Stomach (tissue), 9 donors: Measurements from ENCODE around the gene TJP2. TPM values are rescaled to one million over a fixed set of nuclear protein-coding genes. Genes with fewer than 3 reads are reported as not detected.

Source experiments
- DNase-seq, 2 donors: peaks; one replicate each; pipeline versions ENCODE4 v3.0.0 to v3.0.0-alpha.2; 2013 to 2019
- H3K27ac ChIP-seq, 5 donors: fragments of 200-600 bp in 4 of 5; sonication (generic) in 4 of 5; one replicate each; pipeline ENCODE4 v1.5.1; 2013 to 2019; ENCODE audit warnings: mild to moderate bottlenecking in 1 of 5, moderate library complexity in 1 of 5
- H3K27me3 ChIP-seq, 3 donors: fragments of 200-600 bp; sonication (generic); one replicate each; pipeline ENCODE4 v1.5.1; 2017 to 2019; ENCODE audit warnings: mixed run types in 1 of 3
- H3K36me3 ChIP-seq, 4 donors: fragments of 200-600 bp; sonication (generic); 1 replicate in 3 of 4; 2 replicates in 1 of 4; pipeline ENCODE4 v1.5.1; 2016 to 2019
- H3K4me1 ChIP-seq, 4 donors: fragments of 200-600 bp; sonication (generic); one replicate each; pipeline ENCODE4 v1.5.1; 2016 to 2019
- H3K4me3 ChIP-seq, 4 donors: fragments of 200-600 bp; sonication (generic) in 3 of 4; one replicate each; pipeline ENCODE4 v1.5.1; 2016 to 2019; ENCODE audit warnings: mild to moderate bottlenecking in 1 of 4
- H3K9me3 ChIP-seq, 4 donors: fragments of 200-600 bp; sonication (generic); one replicate each; pipeline ENCODE4 v1.5.1; 2016 to 2019
- EP300 ChIP-seq: sonication (generic); formaldehyde crosslinking; IDR thresholded peaks from one replicate; pipeline ENCODE4 v1.6.1; 2017; ENCODE audit warnings: antibody characterized with exemption
- POLR2A ChIP-seq, 4 donors: fragments of 450-650 bp; IDR thresholded peaks; one replicate each; pipeline ENCODE4 v1.6.1; 2016; ENCODE audit warnings: antibody characterized with exemption in 4 of 4, control low read depth in 2 of 4, mild to moderate bottlenecking in 1 of 4, moderate library complexity in 1 of 4
- POLR2AphosphoS5 ChIP-seq, 3 donors: sonication (generic); formaldehyde crosslinking; IDR thresholded peaks; one replicate each; pipeline ENCODE4 v1.6.1; 2016; ENCODE audit warnings: antibody characterized with exemption in 3 of 3
- WGBS, 5 donors: extraction: QIAGEN DNeasy Blood & Tissue Kit in 3 of 5; methylation state at CpG; one replicate each; pipeline versions ENCODE4 v1.1.5 to v1.1.7; 2013 to 2018; 5-methylcytosine and 5-hydroxymethylcytosine counted together
- intact Hi-C: fragments of 100-400 bp; cut with DNase I; formaldehyde crosslinking; loops from one replicate; pipeline ENCODE4 v1.15.1; 2023; ENCODE audit warnings: low total_unique reads
- polyA plus RNA-seq, 3 donors: library from polyadenylated mRNA; stranded (reverse); fragments of 200-250 nt; gene quantifications; one replicate each; pipeline ENCODE4 v1.2.3, GENCODE V29; 2013
- total RNA-seq, 5 donors: library from RNA; depleted of rRNA; stranded (reverse); fragments of >200 nt; gene quantifications; one replicate each; pipeline versions ENCODE4 v1.1.0 to v1.2.3, GENCODE V29; 2014 to 2016
- TF ChIP-seq, protein P1 (sequence below), 7 experiments: fragments of 450-650 bp in 4 of 7; fragments of 200-600 bp in 3 of 7; sonication (generic) in 3 of 7; IDR thresholded peaks; one replicate each; pipeline ENCODE4 v1.5.1; 2016 to 2019; ENCODE audit warnings: antibody characterized with exemption in 7 of 7, control low read depth in 2 of 7, mild to moderate bottlenecking in 1 of 7
- donor health status: healthy with polysubstance abuse.
- donor health status: Bipolar disorder and iron deficiency.
- donor health status: healthy.

The TJP2 gene
- total and polyA plus RNA-seq, 8 donors: 28.6 to 371 (median 150) TPM

DNA sequence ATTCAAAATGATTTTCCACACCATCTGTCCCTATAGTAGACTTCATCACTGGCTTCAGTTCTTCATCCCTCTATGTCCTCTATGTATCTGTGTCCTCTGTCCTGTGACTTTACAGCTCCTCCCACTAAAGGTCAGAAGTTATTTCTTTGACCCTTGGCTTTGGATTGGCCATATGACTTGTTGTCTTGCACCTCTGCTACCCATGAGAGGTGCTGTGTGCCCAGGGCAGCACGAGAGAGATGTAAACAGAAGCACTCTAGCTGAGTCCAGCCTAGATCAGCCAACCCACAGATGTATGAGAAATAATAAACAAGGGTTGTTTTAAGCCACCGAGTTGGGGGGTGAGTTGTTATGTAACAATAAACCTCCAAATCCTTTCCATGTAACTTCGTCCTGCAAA, 87.6 kb downstream of the TJP2 start:
- Histone ChIP-seq H3K27ac (no peak overlapping the region), H3K4me1 (peaks cover 0 to 12% (median 0%) of the 10 kb centered on the region in 4 donors), H3K36me3 (peaks cover 0 to 12% (median 1%) of the 10 kb centered on the region in 4 donors), H3K27me3 (no peaks in the 10 kb centered on the region), H3K9me3 (no peaks in the 10 kb centered on the region), H3K4me3 (no peak overlapping the region)
- 37 to 68% (median 63%) methylated on average over 3 of the region's 3 CpGs for WGBS, 5 donors
- no peak for DNase-seq
- intact Hi-C loops: no loop called here
- no peak for TF ChIP-seq POLR2A (IDR thresholded peaks at IDR 0.05)
- TF ChIP-seq, protein P1, sequence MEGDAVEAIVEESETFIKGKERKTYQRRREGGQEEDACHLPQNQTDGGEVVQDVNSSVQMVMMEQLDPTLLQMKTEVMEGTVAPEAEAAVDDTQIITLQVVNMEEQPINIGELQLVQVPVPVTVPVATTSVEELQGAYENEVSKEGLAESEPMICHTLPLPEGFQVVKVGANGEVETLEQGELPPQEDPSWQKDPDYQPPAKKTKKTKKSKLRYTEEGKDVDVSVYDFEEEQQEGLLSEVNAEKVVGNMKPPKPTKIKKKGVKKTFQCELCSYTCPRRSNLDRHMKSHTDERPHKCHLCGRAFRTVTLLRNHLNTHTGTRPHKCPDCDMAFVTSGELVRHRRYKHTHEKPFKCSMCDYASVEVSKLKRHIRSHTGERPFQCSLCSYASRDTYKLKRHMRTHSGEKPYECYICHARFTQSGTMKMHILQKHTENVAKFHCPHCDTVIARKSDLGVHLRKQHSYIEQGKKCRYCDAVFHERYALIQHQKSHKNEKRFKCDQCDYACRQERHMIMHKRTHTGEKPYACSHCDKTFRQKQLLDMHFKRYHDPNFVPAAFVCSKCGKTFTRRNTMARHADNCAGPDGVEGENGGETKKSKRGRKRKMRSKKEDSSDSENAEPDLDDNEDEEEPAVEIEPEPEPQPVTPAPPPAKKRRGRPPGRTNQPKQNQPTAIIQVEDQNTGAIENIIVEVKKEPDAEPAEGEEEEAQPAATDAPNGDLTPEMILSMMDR (IDR thresholded peaks at IDR 0.05): no peak
- no peak for TF ChIP-seq POLR2AphosphoS5 (IDR thresholded peaks at IDR 0.05)
- TF ChIP-seq EP300: no peak

DNA sequence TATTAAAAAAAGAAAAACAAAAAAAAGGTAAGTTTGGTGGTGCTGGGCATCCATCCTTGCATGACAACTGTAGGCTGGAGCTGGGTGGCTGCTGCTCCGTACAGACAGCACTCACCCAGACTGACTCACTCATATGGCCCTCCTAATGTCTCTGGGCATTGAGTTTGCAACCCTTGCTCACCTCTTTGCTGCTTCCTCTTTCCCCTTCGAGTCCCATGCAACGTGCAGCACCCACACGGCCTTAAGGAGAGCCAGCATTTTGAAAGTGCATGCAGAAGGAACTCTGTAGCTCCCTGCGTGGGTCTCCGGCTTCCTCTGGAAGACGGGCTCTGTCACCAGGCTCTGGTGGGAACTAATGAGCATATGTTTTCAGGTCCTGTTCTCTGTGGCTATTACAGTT, 90.4 kb downstream of the TJP2 start:
- no peak overlapping the region for H3K4me3 ChIP-seq
- WGBS, 5 donors: 34 to 66% (median 53%) methylated on average over 7 of the region's 7 CpGs
- no peaks in the 10 kb centered on the region for H3K36me3 ChIP-seq
- no peak for TF ChIP-seq EP300
- no peak for TF ChIP-seq POLR2AphosphoS5 (IDR thresholded peaks at IDR 0.05)
- no peak for TF ChIP-seq POLR2A (IDR thresholded peaks at IDR 0.05)
- TF ChIP-seq, protein P1 (IDR thresholded peaks at IDR 0.05): no peak
- no peak overlapping the region for H3K27ac ChIP-seq
- intact Hi-C loops: no loop called here
- H3K9me3 ChIP-seq: no peaks in the 10 kb centered on the region
- no peak for DNase-seq
- peaks cover 0 to 9% (median 0%) of the 10 kb centered on the region in 4 donors for H3K4me1 ChIP-seq
- no peaks in the 10 kb centered on the region for H3K27me3 ChIP-seq

DNA sequence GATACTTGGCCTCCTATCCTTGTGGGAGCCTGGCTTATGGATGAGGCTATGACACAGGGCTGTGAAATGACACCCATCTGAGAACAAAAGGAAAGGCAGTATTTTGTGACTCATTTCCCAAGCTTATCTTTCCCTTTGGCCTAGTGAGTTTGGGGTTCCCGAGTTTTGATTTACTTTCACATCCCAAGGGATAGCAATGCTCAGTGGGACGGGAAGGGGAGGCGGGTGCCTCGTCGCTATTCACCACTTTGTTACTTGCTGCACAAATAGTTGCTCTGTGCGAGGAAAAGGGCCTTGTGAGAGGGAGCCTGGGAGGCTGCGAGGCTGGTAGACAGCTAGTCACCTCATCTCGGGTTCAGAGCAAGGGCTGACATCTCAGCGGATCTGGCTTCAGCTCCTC, 91.8 kb downstream of the TJP2 start:
- no peaks in the 10 kb centered on the region for H3K9me3 ChIP-seq
- 84 to 90% (median 87%) methylated on average over 9 of the region's 9 CpGs for WGBS, 5 donors
- TF ChIP-seq EP300 (no peak), POLR2A (IDR thresholded peaks at IDR 0.05) (no peak), POLR2AphosphoS5 (IDR thresholded peaks at IDR 0.05) (no peak)
- TF ChIP-seq, protein P1 (IDR thresholded peaks at IDR 0.05): no peak
- no peak overlapping the region for H3K4me3 ChIP-seq
- no peak for DNase-seq
- H3K27ac ChIP-seq: no peak overlapping the region
- intact Hi-C loops: no loop called here
- no peaks in the 10 kb centered on the region for H3K36me3 ChIP-seq
- H3K27me3 ChIP-seq: no peaks in the 10 kb centered on the region
- peaks cover 0 to 9% (median 0%) of the 10 kb centered on the region in 4 donors for H3K4me1 ChIP-seq

DNA sequence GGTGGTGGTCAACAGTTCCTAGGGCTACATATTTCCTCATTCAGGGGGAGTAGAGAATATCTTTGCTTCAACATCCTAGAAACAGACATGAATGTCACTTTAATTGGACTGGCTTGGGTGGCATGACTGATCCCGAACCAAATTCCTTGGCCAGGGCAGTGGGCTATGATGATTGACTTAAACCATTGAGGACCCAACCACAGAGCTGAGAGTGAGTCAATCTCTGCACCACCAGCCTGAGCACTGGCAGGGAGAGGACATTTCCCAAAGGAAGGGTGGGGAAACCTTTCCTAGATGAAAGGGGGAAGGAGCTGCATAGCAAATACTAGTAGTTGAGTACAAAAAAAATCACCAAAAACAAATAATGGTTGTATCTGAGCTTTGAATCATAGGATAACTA, 98.1 kb downstream of the TJP2 start:
- Histone ChIP-seq H3K4me3 (no peak overlapping the region), H3K9me3 (peaks cover 0 to 10% (median 6%) of the 10 kb centered on the region in 4 donors), H3K4me1 (no peaks in the 10 kb centered on the region), H3K27me3 (no peaks in the 10 kb centered on the region), H3K27ac (no peak overlapping the region), H3K36me3 (no peaks in the 10 kb centered on the region)
- 70 to 97% (median 84%) methylated on average over 1 of the region's 1 CpG for WGBS, 5 donors
- intact Hi-C loops: no loop called here
- DNase-seq: no peak
- TF ChIP-seq POLR2AphosphoS5 (IDR thresholded peaks at IDR 0.05) (no peak), EP300 (no peak), POLR2A (IDR thresholded peaks at IDR 0.05) (no peak)
- TF ChIP-seq, protein P1 (IDR thresholded peaks at IDR 0.05): no peak
